Stimulated activated naive CD4-positive, alpha-beta T cell treated with Interleukin-2 at 50 U/mL for 16 hours (primary cell): ENCODE results near the gene N4BP2L2.

Source experiments
- DNase-seq: peaks from one replicate; lab custom pipeline; 2025; lab: John Stamatoyannopoulos, UW

N4BP2L2 gene

GRCh38 chr13:32530841-32531253 lies 7.7 kb downstream of the N4BP2L2 start:
- no peak for DNase-seq

- DNase-seq, result no peak
These were observed 10.2 kb downstream of the N4BP2L2 start for GRCh38 chr13:32528358-32528757.

- no peak for DNase-seq
These were observed 11.4 kb downstream of the N4BP2L2 start for GRCh38 chr13:32527151-32527550.

DNA sequence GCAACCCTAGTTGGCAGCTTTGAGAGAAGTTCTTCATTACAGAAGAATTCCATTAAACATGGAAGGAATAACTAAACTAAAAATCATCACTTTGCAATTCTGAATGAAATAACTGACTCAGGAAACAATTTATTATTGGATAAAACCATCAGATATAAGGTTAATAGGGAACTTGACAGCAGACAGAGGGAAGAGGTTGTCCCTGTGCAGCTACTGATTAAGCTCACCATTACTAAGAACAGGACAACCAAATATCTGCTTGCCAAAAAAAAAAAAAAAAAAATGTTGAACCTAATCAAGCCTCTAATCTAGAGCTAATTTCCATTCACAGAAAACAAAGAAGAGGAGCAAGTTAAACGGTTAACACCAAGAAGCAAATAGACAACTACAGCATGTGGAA lies 12.8 kb downstream of the N4BP2L2 start:
- no peak for DNase-seq

GRCh38 chr13:32515246-32515645 lies 23.3 kb downstream of the N4BP2L2 start:
- DNase-seq, result no peak

DNA sequence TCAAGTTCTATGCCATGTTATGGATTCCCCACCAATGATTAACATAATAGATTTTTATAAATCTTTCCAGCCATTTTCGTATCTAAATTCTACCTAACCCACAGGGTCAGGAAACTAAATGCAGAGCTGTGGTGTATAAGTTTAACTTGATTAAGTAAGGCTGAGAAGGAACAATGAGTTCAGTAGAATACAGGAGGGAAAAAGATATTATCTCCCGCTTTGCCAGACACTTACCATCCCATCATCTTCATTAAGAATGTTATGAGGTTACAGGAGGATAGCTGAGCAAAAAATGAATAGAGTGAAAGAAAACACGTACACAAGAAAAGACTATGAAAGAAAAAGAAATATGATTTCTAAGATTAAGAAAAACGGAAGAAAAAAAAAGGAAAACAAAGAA lies 27.1 kb downstream of the N4BP2L2 start:
- no peak for DNase-seq

DNA sequence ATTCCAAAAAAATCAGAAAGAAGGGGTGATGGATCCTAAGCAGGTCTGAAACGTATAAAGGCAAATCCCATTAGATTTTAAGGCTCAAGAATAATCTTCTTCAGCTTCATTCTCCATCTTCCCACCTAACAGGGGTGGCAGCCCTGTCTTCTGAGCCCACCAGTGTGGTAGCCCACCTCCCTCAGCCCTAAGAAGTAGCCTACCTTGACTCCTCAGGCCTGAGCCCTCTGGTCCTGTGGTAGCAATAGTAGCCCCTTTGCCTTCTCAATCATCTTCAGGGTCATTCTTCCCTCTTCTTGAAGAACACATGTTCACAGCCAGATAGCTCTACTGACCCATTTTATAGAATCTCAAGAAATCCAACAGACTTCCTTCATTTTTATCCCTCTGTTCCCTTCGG lies 33.7 kb downstream of the N4BP2L2 start:
- no peak for DNase-seq

GRCh38 chr13:32504263-32504662 lies 34.3 kb downstream of the N4BP2L2 start:
- no peak for DNase-seq

DNA sequence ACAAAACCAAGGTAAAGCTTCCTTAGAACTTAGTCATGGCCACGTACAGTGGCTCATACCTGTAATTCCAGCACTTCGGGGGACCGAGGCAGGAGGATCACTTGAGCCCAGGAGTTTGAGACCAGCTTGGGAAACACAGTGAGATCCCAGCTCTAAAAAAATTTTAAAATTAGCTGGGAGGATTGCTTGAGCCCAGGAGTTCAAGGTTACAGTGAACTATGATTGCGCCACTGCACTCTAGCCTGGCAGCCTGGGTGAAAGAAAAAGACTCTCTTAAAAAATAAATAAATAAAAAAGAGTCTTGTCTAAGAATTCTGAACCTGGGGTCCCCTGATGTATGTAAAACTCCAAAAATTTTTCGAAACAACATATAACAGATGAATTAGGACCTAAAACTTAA lies 34.9 kb downstream of the N4BP2L2 start:
- DNase-seq, result no peak

- no peak for DNase-seq
These were observed 37.5 kb downstream of the N4BP2L2 start for GRCh38 chr13:32501064-32501463.

GRCh38 chr13:32499538-32500210 lies 38.9 kb downstream of the N4BP2L2 start:
- DNase-seq, result no peak

DNA sequence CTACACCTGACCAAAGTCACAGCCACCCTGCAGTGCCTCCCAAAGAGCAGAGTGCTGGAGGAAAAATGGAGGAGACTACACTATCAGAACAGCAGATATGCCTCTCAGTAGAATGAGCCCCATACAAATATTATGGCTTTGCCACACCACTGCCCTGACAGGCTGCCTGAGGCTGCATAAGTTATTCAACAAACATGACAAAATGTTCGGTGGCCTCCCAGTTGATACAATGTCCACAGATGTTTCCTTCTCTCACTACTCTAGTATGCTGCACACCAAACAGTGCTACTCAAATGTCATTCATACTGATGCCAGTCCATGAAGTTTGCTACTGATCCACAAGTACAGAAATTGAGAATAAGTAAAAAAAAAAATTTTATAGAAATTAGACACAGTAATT lies 41.0 kb downstream of the N4BP2L2 start:
- no peak for DNase-seq

DNA sequence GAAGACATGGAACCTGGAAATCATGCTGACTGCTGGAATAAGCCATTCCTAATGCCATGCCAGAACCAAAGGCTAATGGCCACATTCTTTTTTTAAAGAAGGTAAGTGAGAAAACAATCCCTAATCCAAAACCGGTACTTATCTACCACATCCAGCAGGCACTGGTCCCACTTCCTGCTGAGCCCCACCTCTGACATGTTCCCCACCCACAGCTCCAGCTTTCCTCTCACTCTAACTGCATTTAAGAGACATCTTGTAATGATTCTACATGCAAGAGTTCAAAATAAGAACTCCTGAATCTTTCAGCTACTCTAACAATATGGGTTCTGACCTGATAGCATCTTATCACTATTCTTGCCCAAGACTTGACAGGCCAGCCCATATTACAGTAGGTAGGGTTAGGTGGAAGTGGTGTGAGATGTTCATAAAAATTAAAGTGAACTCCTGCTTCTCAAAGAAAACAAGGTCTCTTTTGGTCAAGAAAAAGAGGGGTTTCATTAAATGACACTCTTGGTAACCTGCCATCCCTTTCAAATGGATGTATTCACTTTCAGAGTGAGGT lies 41.9 kb downstream of the N4BP2L2 start:
- DNase-seq, result no peak

DNA sequence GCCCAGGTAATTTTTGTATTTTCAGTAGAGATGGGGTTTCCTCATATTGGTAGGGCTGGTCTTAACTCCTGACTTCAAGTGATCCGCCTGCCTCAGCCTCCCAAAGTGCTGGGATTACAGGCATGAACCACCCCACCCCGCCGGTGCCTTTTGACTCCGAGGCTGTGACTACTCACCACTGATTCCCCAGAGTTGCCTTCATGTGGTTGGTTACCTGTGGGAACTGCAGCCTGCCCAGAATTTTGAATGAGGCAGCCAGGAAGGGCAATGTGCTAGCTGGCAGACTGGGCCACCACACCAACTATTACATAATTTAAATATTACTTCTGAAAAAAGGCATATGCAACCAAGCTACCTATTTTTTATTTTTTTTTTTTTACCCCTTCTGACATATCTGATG lies 42.8 kb downstream of the N4BP2L2 start:
- DNase-seq, result no peak

- DNase-seq, result no peak
These were observed 43.2 kb downstream of the N4BP2L2 start for GRCh38 chr13:32495429-32495828.

DNA sequence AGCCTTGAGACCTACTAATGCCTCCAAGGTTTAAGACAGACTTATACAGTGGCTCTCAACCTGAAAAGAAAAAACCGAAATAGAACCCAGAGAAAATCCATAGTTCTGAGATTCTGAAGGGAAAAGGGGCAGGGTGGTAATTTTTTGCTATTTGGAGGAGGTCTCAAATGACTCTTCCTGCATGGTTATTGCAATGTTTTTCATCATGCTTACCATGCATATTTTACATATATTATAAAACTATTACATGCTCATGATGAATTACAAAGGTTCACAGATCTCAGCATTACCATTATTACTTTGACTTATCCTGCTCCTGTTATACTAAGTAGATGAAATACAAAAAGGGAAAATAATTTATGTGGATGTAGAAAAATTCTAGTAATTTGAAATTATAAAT lies 47.6 kb downstream of the N4BP2L2 start:
- DNase-seq, result no peak

DNA sequence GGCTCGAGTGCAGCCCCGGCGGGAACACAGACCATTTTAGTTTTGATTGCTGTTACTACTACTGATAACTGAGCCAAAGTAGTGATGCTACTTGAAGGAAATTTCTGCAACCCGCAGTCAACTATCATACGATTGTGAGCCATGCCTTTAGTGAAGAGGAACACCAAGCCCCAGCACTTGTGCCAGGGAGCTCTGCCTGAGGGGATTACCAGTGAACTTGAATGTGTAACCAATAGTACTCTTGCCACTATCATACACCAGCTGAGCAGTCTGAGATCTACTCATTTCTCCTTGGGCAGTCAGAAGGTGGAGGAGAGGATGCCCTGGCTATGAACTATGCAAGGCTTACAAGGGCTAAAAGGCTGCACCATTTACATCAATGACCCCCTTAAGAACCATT lies 61.7 kb downstream of the N4BP2L2 start:
- DNase-seq, result no peak

DNA sequence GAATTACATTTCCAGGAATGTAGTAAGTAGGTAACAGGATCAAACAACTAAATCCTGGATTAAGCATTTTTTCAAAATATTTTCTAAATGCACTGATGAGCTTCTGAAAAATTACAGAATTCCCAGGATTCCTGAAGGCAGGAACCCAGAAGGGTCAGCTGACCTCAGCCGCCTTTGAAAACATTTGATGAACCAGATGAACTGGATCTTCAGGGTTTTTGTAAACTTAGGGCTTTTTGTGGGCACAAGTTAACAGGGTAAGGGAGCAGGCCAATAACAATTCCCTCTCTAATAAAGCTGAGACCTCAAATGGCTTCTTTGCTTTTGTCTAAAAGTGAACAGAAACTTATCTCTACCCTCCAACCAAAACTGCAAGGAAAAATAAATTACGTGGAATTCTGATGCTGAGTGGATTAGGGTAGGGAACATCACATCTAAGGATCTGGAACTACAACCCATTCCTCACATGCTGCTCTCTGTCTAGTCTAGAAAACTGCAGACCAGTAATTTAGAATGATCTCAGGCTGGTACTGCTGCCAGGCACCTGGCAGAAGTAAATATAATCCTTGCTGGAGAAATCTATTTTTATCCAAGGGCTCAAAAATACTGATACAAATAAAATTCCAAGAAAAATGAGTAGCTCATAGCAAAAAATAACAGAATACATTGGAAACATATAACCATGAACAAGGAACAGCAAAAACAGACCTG lies 62.4 kb downstream of the N4BP2L2 start:
- DNase-seq, result no peak

DNA sequence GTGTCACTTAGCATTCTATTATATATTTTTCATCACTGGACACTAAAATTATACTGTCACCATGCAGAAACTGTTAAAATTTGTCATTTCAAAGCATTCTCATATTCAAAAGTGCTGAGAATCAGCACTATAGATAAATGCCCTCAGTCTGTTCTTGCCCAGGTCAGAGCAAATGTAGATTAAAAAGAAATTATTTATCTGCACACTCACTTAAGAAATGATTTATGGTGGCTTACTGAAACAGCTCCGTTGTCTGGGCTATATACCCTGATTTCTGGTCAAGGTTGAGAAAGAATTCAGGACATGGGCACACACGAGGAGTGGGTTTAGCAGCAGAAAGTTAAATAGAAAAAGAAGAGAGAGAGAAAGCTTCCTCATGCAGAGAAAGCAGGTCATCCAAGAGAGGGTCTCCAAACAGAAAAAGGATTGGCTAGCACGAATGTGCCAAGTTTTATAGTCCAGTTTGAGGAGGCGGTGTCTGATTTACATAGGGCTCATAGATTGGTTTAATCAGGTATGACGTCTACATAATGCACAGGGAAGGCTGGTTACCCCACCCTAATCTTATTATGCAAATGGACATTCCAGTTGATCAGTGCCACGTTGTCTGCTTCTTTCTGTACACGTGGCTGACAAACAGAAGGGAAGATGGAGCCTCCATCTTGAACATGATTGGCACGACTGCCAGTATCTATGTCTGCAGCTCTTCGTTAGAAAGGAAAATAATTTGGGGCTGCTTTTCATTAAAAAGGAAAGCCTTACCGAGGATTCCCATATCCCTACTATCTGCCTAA lies 63.4 kb downstream of the N4BP2L2 start:
- no peak for DNase-seq

DNA sequence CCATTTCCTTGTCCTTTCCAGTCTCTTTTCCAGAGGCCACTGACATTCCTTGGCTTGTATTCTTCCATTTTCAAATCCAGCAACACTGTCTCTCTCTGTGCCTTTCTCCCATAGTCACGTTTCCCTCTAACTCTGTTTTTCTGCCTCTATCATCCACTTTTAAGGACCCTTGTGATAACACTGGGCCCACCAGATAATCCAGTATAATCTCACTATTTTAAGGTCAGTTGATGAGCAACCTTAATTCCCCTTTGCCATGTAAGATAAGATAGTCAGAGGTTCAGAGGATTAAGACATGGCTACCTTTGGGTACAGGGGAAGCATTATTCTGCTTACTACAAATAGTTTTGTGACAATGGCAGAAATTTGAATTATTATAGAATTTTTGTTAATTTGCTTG lies 64.9 kb downstream of the N4BP2L2 start:
- DNase-seq, result no peak

GRCh38 chr13:32472194-32472621 lies 66.4 kb downstream of the N4BP2L2 start:
- DNase-seq, result no peak

GRCh38 chr13:32471187-32471922 lies 67.2 kb downstream of the N4BP2L2 start:
- DNase-seq, result no peak
